ENCODE measurements around the gene MAPRE2.

DNA sequence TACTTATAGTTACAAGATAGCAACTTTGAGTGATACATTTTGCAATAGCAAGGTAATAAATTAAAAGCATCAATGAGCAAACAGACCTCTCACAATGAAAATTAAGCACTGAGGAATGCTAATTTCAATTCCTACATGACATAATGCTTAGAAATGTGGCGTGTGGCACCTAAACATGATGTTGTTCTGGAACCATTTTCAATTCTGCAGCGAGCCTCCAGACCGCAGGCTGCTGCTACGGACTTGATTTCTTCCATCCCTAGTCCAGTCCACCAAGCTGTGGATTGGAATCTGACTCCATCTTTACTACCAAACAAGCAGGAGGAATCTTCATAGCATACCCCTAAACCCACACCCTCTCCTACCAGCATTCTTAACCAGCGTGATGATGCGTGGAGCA, 140.9 kb downstream of the MAPRE2 start:
- TF ChIP-seq CTCF (conservative IDR thresholded peaks at IDR 0.05; ENCODE audit: low read depth, low read length) (no peak), EZH2 (IDR thresholded peaks at IDR 0.05; ENCODE audit: low read length, unreplicated experiment) (no peak)
